HS-27A (cell line): ENCODE results near the gene RABGEF1.
"Not testable (repeated sequence)": the region's sequence is repeated elsewhere in the genome, so short reads cannot be mapped to it uniquely, and the experiment has no call there.

Source experiments
- DNase-seq: peaks from one replicate; pipeline ENCODE4 v3.0.0-alpha.2; 2012; ENCODE audit warnings: low read depth, missing footprints

The RABGEF1 gene

GRCh38 chr7:66815186-66815875, 74.8 kb downstream of the RABGEF1 start:
- not testable (repeated sequence) for DNase-seq

- no peak for DNase-seq
Observed at GRCh38 chr7:66815951-66816350, 75.4 kb downstream of the RABGEF1 start.

DNA sequence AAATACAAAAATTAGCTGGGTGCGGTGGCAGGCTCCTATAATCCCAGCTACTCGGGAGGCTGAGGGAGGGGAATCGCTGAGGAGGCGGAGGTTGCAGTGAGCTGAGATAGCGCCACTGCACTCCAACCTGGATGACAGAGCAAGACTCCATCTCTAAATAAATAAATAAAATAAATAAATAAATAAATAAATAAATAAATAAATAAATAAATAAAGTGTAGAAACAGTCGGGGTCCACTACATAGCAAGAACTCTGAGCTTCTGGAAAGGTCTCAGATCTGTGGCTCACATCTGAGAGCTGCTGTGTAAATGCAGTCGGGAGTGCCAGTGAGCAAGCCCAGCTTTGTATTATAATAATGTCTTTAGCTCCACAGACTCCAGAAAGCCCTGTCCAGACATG, 76.1 kb downstream of the RABGEF1 start:
- DNase-seq: not testable (repeated sequence)

DNA sequence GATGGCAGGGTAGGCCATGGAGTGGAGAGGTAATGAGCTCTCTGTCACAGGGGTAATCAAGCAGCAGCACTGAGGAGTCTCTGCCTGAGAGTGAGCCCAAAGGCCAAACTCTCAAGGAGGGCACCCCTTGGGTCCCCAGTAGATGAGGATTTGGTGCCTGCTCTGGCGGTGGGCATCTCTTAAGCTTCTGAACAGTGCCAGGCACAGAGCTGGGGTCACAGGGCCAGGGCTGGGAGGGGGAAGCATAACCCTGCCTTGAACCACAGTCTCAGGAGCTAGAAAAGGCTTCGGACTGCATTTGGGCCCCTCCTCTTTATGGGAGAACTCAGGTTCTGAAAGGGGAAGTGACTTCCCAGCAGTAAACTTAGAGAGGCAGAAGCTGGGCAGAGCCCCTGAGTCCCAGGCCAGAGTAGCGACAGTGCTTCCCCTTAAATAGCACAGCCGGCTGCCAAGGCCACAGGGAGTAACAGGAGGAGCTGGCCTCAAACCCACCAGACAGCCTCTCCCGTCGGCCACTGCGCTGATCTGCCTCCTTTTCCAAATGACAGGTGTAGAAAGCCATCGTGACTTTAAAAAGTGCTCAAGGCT, 76.8 kb downstream of the RABGEF1 start:
- not testable (repeated sequence) for DNase-seq

DNA sequence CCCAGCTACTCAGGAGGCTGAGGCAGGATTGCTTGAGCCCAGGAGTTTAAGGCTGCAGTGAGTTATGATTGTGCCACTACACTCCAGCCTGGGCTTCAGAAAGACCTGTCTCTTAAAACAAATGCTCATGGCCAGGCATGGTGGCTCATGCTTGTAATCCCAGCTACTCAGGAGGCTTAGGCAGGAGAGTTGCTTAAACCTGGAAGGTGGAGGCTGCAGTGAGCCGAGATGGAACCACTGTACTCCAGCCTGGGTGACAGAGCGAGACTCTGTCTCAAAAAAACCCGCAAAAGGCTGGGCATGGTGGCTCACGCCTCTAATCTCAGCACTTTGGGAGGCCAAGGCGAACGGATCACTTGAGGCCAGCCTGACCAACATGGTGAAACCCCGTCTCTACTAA, 77.4 kb downstream of the RABGEF1 start:
- DNase-seq: not testable (repeated sequence)

DNA sequence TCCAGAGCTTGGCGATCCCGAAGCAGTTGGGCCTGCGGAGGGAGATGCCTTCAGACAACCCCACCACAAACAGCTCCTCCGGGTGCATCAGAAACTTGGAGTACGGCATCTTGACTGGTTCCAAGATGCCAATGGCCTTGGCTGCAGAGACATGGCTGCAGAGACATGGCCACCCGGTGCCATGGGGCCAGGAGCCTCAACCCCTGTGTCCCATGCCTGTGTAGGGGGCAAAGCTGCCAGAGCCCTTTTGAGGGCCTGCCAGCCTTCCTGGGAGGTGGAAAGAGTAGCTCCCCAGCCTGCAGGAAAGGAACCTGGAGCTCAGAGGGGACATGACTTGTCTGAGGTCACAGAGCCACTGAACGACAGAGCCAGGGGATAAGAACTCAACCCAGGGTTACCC, 83.5 kb downstream of the RABGEF1 start:
- DNase-seq: no peak

DNA sequence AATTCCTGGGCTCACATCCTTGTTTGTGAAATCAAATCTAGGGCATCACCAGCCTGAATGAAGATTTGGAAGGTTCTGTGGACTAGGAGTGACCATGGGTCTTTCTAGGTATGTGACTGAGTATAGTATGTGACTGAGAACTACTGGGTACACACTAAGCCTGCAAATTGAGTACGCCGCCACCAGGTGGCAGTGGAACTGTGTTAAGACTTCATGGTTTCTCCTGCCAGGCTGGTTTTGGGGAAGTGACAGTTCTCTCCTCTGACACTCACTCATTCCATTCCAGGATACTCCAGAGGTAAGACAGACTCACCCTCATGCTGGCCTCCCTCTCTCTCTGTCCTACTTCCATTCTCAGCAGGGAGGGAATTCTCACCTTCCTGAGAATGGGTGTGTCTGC, 85.0 kb downstream of the RABGEF1 start:
- DNase-seq: not testable (repeated sequence)

- DNase-seq: no peak
Observed at GRCh38 chr7:66826649-66827048, 86.1 kb downstream of the RABGEF1 start.

GRCh38 chr7:66830976-66831375, 90.4 kb downstream of the RABGEF1 start:
- not testable (repeated sequence) for DNase-seq

- no peak for DNase-seq
Observed at GRCh38 chr7:66832531-66833351, 92.2 kb downstream of the RABGEF1 start.

DNA sequence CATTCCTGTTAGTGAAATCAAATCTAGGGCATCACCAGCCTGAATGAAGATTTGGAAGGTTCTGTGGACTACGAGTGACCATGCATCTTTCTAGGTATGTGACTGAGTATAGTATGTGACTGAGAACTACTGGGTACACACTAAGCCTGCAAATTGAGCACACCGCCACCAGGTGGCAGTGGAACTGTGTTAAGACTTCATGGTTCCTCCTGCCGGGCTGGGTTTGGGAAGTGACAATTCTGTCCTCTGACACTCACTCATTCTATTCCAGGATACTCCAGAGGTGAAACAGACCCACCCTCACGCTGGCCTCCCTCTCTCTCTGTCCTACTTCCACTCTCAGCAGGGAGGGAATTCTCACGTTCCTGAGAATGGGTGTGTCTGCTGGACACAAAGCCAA, 96.5 kb downstream of the RABGEF1 start:
- DNase-seq: no peak

GRCh38 chr7:66837661-66838060, 97.1 kb downstream of the RABGEF1 start:
- DNase-seq: no peak

- no peak for DNase-seq
Observed at GRCh38 chr7:66839814-66840213, 99.3 kb downstream of the RABGEF1 start.

DNA sequence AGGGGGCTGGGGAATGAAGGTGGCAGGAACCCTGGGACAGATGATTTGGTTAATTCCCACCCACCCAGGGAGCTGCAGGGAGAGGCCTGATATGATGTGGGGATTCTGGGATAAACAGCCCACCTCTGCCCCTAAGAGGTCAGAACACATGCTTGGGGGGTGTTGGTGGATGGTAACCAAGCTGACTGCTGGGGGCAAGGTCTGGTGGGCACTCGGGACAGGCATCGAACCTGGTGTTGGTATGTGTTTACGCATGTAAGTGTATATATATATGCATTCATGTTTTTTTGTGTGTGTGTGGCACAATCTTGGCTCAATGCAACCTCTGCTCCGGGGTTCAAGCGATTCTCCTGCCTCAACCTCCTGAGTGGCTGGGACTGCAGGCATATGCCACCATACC, 99.8 kb downstream of the RABGEF1 start:
- no peak for DNase-seq

DNA sequence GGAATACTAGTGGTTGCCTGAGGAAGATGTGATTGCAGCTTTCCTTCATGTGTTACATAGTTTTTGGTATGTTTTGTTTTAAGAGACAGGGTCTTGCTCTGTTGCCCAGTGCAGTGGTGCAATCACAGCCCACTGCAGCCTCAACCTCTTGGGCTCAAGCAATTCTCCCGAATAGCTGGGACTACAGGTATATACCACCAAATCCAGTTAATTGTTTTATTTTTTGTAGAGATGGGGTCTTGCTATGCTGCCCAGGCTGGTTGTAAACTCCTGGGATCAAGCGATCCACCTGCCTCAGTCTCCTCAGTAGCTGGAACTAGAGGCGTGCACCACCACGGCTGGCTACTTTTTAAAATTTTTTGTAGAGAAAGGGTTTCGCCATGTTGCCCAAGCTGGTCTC, 101.4 kb downstream of the RABGEF1 start:
- no peak for DNase-seq

- DNase-seq: not testable (repeated sequence)
Observed at GRCh38 chr7:66843492-66843891, 103.0 kb downstream of the RABGEF1 start.

- peak; percentile 92 for DNase-seq
Observed at GRCh38 chr7:66844552-66845378, 104.2 kb downstream of the RABGEF1 start.

DNA sequence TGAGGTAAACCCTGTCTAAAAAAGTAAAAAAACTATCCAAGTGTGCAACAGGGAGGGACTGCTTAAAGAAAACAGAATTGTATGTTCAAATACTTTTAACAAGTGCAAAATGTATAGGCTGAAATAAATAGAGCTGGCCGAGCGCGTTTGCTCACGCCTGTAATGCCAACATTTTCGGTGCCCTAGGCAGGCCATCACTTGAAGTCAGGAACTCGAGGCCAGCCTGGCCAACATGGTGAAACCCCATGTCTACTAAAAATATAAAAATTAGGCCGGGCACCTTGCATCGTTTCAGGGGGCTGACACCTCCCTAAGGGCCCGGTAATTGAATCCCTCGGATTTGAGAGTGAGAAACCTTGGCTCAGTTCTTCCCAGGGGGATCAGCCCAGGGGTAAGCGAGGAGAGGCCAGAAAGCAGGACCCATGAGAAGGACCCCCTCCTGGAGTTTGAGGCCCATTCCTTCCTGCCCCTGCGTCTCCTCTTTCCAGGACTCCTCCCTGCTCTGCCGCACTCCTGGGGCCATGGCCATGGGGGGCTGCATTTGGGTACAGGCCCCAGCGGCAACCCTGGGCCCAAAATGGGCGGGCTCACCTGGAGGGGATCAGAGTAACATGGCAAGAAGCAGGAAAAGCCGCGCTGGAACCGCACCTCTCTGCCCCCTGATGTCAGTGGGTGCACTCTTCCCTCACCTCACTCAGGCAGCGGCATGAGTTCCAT, 105.0 kb downstream of the RABGEF1 start:
- DNase-seq: no peak

DNA sequence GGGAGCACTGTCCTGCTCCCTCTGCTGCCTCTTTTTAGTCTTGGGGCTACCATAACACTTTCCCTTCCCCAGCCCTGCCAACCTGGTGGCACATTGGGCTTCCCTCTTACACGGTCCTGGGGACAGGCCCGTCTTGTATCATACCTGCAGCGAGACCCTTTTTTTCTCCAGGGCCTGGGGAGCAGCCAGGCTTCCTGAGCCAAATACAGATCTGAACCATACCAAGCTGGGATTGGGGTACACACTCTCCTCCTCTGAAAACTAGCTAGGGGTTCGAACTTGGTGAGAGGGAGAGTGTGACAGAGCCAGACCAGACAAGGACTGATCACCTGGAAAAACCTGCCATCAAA, 105.5 kb downstream of the RABGEF1 start:
- not testable (repeated sequence) for DNase-seq

DNA sequence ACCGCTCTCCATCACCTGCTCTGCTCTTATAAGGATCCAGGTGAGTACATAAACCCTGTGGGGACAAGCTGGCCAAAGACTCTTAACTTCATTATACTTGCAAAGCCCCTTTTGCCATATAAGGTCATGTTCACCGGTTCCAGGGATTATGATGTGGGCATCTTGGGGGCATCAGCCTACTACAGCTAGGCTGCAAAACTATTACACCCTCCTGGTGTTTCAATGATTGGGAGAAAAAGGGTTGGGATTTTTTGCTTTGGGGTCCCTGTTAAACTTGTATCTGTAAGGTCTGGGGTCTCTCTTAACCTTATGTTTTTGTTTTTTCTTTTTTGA, 107.0 kb downstream of the RABGEF1 start:
- not testable (repeated sequence) for DNase-seq

DNA sequence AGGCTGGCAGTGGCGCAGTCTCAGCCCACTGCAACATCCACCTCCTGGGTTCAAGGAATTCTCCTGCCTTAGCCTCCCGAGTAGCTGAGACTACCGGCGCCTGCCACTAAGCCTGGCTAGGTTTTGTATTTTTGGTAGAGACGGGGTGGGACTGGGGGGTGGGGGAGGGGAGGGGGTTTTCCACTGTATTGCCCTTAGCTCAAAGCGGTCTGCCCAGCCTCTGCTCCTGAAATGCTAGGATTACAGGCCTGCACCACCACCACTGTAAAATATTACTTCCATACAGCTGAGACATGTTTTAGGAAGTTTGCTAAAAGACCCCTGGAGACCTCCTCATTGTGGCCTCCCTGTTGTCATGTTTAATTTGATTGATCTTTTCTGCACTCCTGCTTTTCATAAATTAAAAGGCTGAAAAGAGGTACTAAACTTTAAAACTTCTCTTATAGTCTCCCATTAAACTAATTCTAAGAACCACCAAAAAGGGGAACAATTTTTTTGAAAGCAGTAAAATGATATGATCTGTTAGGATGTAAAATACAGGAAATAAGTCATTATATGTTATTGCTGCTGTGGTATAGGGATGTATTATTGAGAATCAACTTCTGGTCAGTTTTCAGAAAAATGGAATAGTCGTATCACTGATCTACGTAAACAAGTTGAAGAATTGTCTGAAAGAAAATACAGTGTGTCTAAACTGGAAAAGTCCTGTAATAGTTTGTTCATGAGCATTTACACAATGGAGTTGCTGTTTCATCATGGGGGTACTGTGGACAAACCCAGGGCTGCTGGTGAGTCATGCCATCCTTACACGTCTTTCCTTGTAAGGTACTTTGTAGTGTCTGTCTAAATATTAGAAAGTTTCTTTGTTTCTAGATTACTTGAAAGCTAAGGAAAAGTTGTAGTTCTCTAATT, 107.6 kb downstream of the RABGEF1 start:
- DNase-seq: no peak
